NCI-H82 (cell line): ENCODE data around the gene KCTD17.
"Not testable (repeated sequence)": the region's sequence is repeated elsewhere in the genome, so short reads cannot be mapped to it uniquely, and the experiment has no call there.

ENCODE experiments used
- DNase-seq: peaks from one replicate; lab custom pipeline; 2025; lab: John Stamatoyannopoulos, UW

The KCTD17 gene

GRCh38 chr22:37061611-37062375, 10.3 kb downstream of the KCTD17 start:
- no peak for DNase-seq

GRCh38 chr22:37062376-37062675, 10.8 kb downstream of the KCTD17 start:
- no peak for DNase-seq

GRCh38 chr22:37062702-37063381, 11.3 kb downstream of the KCTD17 start:
- DNase-seq: no peak

GRCh38 chr22:37063431-37064420, 12.2 kb downstream of the KCTD17 start:
- no peak for DNase-seq

- DNase-seq: no peak
These were observed 13.0 kb downstream of the KCTD17 start for GRCh38 chr22:37064553-37064952.

- DNase-seq: no peak
These were observed 13.6 kb downstream of the KCTD17 start for GRCh38 chr22:37065180-37065579.

GRCh38 chr22:37065961-37066360, 14.4 kb downstream of the KCTD17 start:
- DNase-seq: no peak

GRCh38 chr22:37067428-37067827, 15.9 kb downstream of the KCTD17 start:
- DNase-seq: no peak

- peak; percentile 57 for DNase-seq
These were observed 17.3 kb downstream of the KCTD17 start for GRCh38 chr22:37068859-37069258.

GRCh38 chr22:37069319-37069718, 17.8 kb downstream of the KCTD17 start:
- no peak for DNase-seq

GRCh38 chr22:37069719-37070118, 18.2 kb downstream of the KCTD17 start:
- DNase-seq: no peak

GRCh38 chr22:37070334-37070733, 18.8 kb downstream of the KCTD17 start:
- no peak for DNase-seq

- no peak for DNase-seq
These were observed 19.2 kb downstream of the KCTD17 start for GRCh38 chr22:37070744-37071143.

GRCh38 chr22:37071850-37072592, 20.5 kb downstream of the KCTD17 start:
- not testable (repeated sequence) for DNase-seq

- no peak for DNase-seq
These were observed 21.1 kb downstream of the KCTD17 start for GRCh38 chr22:37072673-37073072.

- no peak for DNase-seq
These were observed 23.0 kb downstream of the KCTD17 start for GRCh38 chr22:37074537-37074936.

GRCh38 chr22:37075046-37075445, 23.5 kb downstream of the KCTD17 start:
- DNase-seq: no peak

GRCh38 chr22:37075822-37076433, 24.4 kb downstream of the KCTD17 start:
- no peak for DNase-seq

GRCh38 chr22:37077802-37078448, 26.4 kb downstream of the KCTD17 start:
- peak; percentile 63 for DNase-seq

GRCh38 chr22:37079158-37079557, 27.6 kb downstream of the KCTD17 start:
- no peak for DNase-seq

GRCh38 chr22:37079668-37080171, 28.2 kb downstream of the KCTD17 start:
- no peak for DNase-seq
